ENCODE results near the gene SLC9C1.

DNA sequence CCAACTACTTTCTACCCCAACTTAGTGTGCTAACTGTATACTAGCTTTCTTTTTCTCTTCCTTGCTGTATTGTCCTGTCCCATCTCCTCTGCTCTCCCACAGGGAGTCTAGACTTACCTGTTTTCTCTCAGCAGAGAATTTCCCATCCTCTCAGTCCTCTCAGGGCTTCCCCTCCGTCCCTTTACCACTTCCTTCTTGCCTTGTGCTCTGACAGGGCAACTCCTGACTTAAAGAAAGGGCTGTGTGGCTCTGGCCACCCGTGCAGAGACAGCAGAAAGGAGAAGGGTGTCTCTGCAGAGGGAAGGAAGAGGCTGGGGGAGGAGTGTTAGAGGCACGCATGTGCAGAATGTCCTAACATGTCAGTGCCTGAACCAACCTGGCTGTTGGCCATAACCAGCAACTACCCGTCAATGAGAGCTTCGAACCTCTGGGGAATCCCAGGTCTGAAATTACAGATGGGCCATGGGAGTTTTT is 161.0 kb downstream of the SLC9C1 start, which contains the start of gene GCSAM:
- TF ChIP-seq, protein P1, sequence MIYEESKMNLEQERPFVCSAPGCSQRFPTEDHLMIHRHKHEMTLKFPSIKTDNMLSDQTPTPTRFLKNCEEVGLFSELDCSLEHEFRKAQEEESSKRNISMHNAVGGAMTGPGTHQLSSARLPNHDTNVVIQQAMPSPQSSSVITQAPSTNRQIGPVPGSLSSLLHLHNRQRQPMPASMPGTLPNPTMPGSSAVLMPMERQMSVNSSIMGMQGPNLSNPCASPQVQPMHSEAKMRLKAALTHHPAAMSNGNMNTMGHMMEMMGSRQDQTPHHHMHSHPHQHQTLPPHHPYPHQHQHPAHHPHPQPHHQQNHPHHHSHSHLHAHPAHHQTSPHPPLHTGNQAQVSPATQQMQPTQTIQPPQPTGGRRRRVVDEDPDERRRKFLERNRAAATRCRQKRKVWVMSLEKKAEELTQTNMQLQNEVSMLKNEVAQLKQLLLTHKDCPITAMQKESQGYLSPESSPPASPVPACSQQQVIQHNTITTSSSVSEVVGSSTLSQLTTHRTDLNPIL (CRISPR knock-in tag; IDR thresholded peaks at IDR 0.05; ENCODE audit: low read depth) = no peak
- TF ChIP-seq CSDC2 (CRISPR knock-in tag; IDR thresholded peaks at IDR 0.05) = no peak
- TF ChIP-seq, protein P2, sequence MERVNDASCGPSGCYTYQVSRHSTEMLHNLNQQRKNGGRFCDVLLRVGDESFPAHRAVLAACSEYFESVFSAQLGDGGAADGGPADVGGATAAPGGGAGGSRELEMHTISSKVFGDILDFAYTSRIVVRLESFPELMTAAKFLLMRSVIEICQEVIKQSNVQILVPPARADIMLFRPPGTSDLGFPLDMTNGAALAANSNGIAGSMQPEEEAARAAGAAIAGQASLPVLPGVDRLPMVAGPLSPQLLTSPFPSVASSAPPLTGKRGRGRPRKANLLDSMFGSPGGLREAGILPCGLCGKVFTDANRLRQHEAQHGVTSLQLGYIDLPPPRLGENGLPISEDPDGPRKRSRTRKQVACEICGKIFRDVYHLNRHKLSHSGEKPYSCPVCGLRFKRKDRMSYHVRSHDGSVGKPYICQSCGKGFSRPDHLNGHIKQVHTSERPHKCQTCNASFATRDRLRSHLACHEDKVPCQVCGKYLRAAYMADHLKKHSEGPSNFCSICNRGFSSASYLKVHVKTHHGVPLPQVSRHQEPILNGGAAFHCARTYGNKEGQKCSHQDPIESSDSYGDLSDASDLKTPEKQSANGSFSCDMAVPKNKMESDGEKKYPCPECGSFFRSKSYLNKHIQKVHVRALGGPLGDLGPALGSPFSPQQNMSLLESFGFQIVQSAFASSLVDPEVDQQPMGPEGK (CRISPR knock-in tag; IDR thresholded peaks at IDR 0.05; ENCODE audit: borderline replicate concordance) = no peak
- TF ChIP-seq RARB (CRISPR knock-in tag; IDR thresholded peaks at IDR 0.05) = no peak
- no peak for TF ChIP-seq SNAI2 (CRISPR knock-in tag; IDR thresholded peaks at IDR 0.05)
- TF ChIP-seq, protein P3, sequence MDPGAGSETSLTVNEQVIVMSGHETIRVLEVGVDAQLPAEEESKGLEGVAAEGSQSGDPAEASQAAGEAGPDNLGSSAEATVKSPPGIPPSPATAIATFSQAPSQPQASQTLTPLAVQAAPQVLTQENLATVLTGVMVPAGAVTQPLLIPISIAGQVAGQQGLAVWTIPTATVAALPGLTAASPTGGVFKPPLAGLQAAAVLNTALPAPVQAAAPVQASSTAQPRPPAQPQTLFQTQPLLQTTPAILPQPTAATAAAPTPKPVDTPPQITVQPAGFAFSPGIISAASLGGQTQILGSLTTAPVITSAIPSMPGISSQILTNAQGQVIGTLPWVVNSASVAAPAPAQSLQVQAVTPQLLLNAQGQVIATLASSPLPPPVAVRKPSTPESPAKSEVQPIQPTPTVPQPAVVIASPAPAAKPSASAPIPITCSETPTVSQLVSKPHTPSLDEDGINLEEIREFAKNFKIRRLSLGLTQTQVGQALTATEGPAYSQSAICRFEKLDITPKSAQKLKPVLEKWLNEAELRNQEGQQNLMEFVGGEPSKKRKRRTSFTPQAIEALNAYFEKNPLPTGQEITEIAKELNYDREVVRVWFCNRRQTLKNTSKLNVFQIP (CRISPR knock-in tag; IDR thresholded peaks at IDR 0.05; ENCODE audit: borderline replicate concordance, low read depth) = no peak
- no peak for TF ChIP-seq ARNTL (CRISPR knock-in tag; IDR thresholded peaks at IDR 0.05; ENCODE audit: borderline replicate concordance, low read depth)

Data from SK-N-SH treated with all-trans-retinoic acid at 6 μM for 48 hours (cell line).